GM19463 (cell line): Measurements from ENCODE around the gene TCL1A.
"Not testable (repeated sequence)": the region's sequence is repeated elsewhere in the genome, so short reads cannot be mapped to it uniquely, and the experiment has no call there.

Experiments used
- ATAC-seq: cut with Tn5 transposase; IDR thresholded peaks from one replicate; pipeline ENCODE4 v1.9.1; 2021; ENCODE audit warnings: mild to moderate bottlenecking, moderate library complexity; ENCODE audit not compliant: unreplicated experiment

Gene TCL1A

DNA sequence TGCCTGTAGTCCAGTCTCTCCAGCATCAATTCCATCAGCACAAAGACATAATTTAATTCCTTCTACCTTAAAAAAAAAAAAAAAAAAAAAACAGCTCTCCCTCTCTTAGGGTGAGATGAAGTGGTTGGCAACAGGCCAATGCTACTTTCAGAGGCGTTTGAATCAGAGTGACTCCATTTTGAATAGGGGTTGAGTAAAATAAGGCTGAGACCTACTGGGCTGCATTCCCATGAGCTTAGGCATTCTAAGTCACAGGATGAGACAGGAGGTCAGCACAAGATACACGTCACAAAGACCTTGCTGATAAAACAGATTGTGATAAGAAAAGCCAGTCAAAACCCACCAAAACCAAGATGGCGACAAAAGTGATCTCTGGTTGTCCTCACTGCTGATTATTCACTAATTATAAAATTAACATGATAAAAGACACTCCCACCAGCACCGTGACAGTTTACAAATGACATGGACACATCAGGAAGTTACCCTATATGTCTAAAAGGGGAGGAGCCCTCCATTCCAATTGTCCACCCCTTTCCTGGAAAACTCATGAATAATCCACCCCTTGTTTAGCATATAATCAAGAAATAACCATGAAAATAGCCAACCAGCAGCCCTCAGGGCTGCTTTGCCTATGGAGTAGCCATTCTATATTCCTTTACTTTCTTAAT, 34.6 kb downstream of the TCL1A start:
- ATAC-seq, result no peak

DNA sequence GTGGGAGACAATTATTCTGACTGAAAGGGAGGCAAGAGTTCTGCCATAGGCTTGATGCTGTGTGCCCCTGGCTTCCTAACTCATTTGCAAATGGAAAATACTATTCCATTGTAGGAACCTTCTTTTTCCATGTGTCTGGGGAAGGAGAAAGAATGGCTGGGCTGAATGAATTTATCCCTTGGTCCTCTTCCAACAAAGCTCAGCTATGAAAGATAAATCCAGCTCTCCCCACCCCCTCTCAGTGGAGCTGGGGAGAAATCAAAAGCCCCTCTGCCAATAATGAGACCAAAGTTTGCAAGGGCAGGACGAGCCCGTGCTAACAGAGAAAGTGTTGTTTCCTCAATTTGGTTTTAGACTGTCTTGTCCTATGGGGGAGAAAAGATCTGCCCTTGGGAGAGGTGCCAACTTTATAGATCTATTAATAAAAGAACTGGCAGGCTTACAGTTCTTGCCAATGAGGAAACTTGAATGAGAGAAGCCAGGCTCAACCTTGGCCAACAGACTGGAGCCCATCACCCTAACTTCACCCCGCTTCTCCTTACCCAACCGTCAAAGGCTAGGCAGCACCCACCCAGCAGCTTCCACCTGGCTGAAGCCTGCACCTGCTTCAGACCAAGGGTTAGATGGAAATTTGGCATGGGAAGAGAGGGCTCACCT, 36.6 kb downstream of the TCL1A start:
- no peak for ATAC-seq

DNA sequence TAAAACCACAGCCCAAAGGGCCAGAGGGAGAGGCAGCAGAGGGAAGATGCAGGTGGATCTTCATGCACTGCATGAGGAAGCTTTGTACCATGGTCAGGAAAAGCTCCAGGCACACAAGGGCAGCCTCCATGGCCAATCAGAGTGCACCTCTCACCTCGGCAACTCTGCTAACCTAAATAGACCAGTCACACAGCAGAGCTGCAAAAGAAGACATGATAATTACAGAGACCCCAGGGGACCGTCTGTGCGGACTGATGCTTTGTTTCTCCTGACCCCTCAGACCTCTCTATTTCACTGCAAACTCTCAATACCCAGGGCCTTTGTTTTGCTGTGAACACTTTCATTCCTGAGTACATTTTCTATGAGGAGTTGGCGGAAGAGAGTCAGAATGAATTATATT, 38.4 kb downstream of the TCL1A start:
- ATAC-seq, result no peak

DNA sequence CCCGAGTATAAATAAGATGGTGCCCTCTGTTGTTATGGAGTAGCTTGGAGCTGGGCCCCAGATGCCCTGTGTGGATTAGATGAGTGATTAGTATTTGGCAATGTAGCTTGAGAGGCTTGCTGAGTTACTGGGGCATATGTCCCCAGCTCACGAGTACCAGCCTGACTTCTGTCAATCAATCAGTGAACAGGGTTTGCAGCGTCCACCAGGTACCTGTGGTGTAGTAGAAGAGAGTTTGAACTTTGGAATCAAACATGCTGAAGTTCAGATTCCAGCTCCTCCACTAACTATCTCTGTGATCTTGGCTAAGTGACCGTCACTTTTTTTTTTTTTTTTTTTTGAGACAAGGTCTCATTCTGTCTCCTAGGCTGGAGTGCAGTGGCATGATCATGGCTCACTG, 39.3 kb downstream of the TCL1A start:
- ATAC-seq, result no peak

DNA sequence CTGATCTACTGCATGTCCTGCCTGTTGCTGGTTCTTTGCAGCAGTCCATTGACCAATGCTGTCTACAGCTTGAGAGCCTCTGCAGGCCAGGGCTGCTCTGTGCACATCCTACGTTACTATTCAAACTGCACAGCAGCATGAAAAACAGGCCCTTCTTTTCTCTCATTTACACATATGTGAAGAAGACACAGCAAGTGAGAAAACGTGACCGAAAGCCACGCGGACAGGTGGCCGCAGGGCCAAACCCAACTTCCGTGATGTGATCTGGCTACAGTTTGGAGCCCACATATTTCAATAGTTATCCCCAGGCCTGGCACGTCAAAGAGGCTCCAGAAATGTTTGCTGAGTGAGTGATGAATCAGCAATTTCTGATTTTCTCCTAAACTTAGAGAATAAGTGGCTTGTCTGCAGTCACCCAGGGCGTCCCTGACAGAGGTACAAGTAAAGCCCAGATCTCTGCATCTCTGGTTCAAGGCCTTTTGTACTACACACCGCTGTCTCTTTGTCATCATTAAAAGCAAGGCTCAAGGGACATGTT, 45.6 kb downstream of the TCL1A start:
- ATAC-seq, result no peak

DNA sequence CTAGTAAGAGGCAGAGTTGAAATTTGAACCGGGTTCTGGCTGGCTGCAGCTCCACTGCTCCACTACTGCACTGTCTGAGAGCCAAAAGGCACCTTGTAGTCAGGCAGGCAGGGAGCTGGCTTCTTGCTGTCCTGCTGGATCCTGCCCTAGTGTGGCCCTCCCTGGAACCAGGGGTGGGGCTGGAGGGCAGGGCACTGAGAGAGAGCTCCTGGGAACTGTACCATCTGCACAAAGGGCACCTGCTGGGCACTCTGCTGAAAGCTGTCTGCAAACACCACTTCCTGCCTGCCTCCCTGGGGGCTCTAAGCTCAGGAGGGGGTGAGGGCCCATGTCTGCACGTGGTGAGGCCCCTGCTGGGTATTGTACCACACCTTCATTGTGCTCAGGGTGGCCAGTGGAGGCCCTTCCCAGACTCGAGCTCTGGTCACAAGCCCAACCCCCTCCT, 46.7 kb downstream of the TCL1A start:
- no peak for ATAC-seq

DNA sequence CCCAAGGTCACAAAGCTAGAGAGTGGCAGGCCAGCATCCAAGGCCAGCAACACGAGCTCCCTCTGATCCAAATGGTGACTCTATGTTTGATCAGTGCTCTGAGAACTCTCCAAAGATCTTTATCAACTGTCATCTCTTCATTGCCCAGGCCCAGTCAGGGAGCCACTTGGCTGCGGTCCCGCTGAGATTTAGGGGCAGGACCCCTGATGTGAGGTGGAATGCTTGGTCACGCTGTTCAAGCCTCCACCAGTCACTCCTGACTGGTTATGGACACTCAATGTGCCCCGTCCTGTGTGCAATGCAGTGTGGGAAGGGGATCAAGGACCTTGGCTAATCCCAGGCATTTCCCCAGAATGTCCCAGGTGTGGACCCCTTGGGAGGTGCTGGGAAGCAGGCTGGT, 47.5 kb downstream of the TCL1A start:
- no peak for ATAC-seq

DNA sequence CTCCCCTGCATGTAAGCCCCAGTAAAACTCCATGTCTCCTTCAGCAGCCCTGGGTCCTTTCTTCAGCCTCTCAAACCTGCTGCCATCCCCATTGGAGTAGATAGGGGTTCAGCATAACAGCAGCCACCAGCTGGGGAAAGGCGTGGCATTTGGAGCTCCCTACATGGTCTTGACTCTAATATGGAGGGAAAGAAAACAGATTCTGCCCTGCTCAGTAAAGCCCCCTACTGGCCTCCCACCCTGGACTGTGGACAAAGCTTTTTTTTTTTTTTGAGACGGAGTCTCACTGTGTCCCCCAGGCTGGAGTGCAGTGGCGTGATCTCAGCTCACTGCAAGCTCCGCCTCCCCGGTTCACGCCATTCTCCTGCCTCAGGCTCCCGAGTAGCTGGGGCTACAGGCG, 48.4 kb downstream of the TCL1A start:
- ATAC-seq, result not testable (repeated sequence)

DNA sequence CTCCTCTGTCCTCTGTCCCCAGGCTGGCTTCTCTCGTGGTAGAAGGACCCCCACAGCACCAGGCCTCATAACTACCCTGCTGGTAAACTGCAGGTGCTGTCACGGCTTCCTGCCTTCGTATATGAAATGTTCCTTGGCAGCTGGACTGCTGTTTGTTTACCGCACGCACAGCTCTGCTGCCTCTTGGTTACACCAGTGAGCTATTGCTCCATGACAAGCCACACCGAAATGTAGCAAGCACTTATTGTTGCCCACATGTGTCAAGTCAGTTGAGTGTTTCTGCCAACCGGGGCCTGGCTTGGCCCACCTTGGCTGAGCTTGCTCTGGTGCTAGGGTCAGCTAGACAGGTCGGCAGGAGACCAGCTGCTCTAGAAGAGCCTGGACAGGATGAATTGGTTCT, 49.4 kb downstream of the TCL1A start:
- no peak for ATAC-seq

DNA sequence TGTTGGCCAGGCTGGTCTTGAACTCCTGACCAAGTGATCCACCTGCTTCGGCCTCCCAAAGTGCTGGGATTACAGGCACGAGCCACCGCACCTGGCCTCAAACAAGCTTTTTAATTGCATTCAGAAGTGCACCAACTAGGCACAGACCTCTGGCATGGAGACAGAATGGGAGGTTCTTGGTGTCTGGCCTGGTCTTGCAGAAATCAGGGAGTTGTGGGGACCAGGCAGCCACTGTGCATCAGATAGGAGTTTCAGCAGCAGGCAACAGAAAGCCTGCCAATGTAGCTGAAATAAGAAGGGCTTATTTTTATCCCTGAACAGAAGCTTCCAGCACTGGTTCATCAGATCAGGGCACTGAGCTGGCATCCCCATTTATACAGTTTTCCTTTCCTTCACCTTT, 49.9 kb downstream of the TCL1A start:
- ATAC-seq, result no peak

DNA sequence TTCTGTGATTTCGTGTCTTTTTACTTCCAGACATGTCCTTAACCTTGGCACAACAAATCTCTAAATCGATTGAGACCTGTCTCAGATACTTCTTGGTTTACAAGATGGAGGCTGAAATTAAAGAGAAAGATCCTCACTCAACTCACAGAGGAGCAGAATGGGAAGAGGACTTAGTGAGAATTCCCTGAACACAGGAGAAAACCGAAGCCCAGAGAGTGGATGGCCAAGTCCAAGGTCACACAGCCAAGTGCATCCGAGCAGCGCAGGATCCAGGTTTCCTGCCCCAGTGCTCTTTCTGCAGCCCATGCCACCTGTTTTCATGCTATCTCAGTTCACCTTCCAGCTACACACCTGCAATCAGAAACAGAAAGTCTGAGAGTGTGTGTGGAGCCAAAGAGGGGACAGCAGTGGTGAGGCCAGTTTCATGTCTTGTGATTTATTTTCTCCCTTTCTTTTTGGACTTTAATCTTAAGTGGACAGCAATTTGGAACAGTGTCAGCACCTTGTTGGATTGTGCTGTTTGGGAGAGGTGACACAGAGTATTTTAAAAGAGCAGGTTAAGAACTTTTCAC, 50.6 kb downstream of the TCL1A start:
- ATAC-seq, result peak; percentile 21

DNA sequence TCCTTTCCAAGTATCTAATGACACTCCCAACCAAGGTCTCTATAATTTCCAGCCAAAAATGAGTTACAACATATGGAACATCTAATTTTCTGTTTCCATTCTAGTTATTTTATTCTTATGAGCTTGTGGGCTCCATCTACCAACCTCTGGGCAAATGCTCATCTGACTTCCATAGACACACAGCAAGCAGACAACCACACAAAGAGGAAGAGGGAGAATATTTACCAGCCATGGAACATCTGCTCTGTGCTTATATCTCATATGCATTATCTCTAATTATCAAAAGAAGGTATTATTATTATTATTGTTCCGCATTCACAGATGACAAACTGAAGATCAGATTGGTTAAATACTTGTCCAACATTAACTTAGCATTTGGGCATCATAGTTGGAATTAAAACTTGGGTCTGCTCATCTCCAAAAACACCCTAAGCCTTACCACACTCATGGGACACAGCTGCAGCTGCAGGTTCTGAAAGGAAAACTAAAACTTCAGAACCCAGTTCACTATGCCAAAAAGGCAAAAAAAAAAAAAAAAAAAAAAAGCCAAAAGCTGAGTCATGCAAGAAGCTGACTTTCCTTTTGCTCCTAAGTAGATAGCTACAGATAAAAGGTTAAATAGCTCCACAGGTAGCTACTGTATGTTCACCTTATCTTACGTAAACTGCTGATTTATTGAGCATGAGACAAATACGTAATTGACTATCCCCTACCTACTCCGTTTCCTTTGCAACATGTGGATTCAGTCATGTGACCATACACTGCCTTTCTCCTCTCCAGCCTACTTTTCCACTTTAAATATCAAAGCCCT, 51.3 kb downstream of the TCL1A start:
- ATAC-seq, result peak; percentile 24

DNA sequence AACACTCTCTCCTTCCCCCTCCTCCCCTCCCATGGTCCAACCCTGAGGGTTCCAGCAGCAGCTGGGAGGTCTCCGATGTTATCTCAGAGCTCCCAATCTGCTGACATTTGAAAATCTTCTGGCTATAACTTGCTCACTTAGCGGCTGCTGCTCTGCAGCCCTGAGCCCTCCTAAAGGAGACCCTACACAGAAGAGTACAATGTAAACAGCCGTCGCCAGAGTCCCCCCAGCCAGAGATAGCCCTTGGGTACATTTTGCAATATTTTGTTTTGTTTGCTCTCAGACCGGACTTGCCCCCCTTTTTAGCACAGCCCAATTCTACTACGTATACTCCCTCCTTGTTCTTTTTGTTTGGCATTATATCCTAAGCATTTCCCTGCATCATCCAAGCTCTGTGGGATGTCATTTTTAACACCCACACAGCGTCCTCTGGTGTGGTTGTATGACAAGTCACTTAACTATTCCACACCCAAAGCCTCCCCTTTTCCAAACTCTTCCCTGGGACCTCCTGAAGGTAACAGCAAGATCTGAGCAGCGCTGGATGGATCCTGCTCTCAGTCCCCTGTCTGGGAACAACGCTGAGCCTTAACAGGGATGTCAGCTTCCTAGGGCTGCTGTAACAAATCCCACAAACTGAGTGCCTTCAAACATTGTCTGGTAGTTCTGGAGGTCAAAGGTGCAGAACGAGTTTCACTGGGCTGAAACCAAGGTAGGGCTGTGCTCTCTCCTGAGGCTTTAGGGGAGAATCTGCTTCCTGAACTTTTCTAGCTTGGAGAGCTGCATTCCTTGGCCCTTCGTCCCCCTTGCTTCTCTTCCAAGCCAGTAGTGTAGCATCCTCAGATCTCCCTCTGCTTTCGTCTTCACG, 53.0 kb downstream of the TCL1A start:
- no peak for ATAC-seq

DNA sequence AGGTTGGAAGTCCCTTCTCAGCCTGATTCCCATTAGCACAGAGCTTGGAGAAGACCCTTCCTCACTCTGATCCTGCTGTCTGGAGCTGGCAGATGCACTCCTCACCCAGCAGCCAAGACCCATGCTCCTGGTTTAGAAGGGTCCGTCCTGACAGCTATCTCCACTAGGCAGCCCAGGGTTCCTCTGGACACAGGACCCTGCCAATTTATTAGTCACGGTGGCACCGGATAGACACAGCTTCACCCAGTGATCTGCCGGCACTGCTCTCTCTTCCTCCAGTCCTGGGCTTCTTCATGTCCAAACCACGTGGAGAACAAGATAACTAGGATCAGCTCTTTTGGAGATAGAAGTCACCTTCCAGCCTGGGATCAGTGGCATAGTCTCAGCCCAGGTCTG, 53.9 kb downstream of the TCL1A start:
- no peak for ATAC-seq
